ENCODE data around the gene DCAF8.

DNA sequence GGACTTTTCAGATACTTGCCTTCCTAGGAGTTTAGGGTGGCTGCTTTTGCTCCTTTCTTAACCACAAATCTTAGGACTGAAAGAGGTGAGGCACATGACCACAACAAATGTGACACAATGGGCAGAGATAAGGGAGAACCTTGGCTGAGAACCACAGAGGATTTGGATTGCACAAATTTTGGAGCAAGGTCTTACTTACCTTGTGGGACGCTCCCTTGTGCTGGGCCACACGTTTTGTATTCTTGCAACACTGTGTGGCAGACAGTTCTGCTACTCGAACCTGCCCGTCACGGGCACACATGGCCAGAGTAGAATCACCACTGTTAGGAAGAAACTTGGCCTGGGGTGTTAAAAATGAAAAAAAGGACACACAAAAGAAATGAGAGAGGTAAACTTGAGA lies 23.9 kb downstream of the DCAF8 start:
- TF ChIP-seq CTCF (IDR thresholded peaks at IDR 0.05) = no peak
- TF ChIP-seq POLR2A (IDR thresholded peaks at IDR 0.05) = no peak
